ENCODE data around the gene NEUROD2. TPM values are rescaled to one million over a fixed set of nuclear protein-coding genes. Genes with fewer than 3 reads are reported as not detected.

Gene NEUROD2
- total and polyA plus RNA-seq, 7 experiments from 2014 or later: not detected

DNA sequence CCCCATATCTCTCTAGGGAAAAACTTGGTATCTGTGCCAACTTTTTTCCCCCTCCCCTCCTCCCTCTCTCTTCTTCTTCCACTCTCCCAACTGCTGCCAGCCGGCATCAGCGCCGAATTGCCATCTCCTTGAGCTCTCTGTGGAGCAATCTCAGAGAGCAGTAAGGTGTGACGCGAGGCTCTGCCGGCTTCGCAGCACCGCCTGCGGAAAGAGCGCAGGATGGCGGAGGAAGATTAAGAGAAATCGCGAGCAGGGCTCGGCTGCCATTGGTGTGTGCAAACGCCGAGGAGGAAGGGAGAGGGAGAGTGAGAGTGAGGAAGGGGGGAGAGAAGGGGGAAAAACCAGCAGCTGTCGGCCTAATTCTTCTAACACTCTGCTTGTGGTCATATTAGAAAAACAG is 44.2 kb downstream of the NEUROD2 start:
- H3K4me3 Mint-ChIP-seq: no peak overlapping the region
- H3K9me3 Mint-ChIP-seq: no peaks in the 10 kb centered on the region
- Histone ChIP-seq H3K9me3 (ENCODE audit: control insufficient read depth in 2 of 3, low read length in 3 of 3) (no peaks in the 10 kb centered on the region), H3K4me3 (ENCODE audit: low read length) (no peak overlapping the region), H3K4me1 (ENCODE audit: control insufficient read depth in 2 of 2, insufficient read depth in 2 of 2, low read length in 2 of 2) (no peaks in the 10 kb centered on the region), H3K27me3 (ENCODE audit: control insufficient read depth in 2 of 2, insufficient read depth in 2 of 2, low read length in 2 of 2) (no peaks in the 10 kb centered on the region), H3K36me3 (ENCODE audit: control insufficient read depth in 2 of 3, insufficient read depth in 3 of 3, low read length in 3 of 3) (peaks cover 0 to 67% (median 0%) of the 10 kb centered on the region in 3 experiments), H3K27ac (ENCODE audit: low read depth, low read length) (no peak overlapping the region)
- H3K36me3 Mint-ChIP-seq: peaks cover 13 to 71% (median 39%) of the 10 kb centered on the region in 5 donors
- CTCF ChIA-PET: no interaction called here
- no peak for ATAC-seq
- POLR2A ChIA-PET: no interaction called here
- H3K4me1 Mint-ChIP-seq: no peaks in the 10 kb centered on the region
- no peak for DNase-seq
- intact Hi-C loops (cut with micrococcal nuclease): no loop called here
- no peak overlapping the region for H3K27ac Mint-ChIP-seq
- H3K27me3 Mint-ChIP-seq: no peaks in the 10 kb centered on the region

DNA sequence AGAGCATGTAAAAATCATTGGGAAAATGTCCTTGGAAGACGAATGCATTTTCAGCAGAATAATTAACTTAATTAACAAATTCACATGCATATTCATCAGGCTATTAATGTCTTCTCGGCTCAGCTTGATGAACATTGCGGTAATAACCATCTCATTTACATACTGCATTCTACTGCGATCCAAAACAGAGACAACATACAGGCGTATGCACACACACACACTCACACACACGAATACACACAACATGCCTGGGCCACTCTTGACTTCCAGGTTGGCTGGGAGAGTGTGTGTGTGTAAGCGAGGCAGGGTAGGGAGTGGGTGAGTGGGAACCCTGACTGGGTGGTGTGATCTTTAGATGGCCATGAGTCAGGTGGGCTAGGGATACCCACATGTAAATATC is 44.7 kb downstream of the NEUROD2 start:
- Histone ChIP-seq H3K4me3 (ENCODE audit: low read length) (no peak overlapping the region), H3K9me3 (ENCODE audit: control insufficient read depth in 2 of 3, low read length in 3 of 3) (no peaks in the 10 kb centered on the region), H3K36me3 (ENCODE audit: control insufficient read depth in 2 of 3, insufficient read depth in 3 of 3, low read length in 3 of 3) (peaks cover 0 to 65% (median 3%) of the 10 kb centered on the region in 3 experiments), H3K27ac (ENCODE audit: low read depth, low read length) (no peak overlapping the region), H3K27me3 (ENCODE audit: control insufficient read depth in 2 of 2, insufficient read depth in 2 of 2, low read length in 2 of 2) (no peaks in the 10 kb centered on the region), H3K4me1 (ENCODE audit: control insufficient read depth in 2 of 2, insufficient read depth in 2 of 2, low read length in 2 of 2) (no peaks in the 10 kb centered on the region)
- ChIA-PET CTCF (no interaction called here), POLR2A (no interaction called here)
- ATAC-seq (no peak), DNase-seq (no peak)
- Mint-ChIP-seq H3K4me3 (no peak overlapping the region), H3K9me3 (no peaks in the 10 kb centered on the region), H3K4me1 (no peaks in the 10 kb centered on the region), H3K27me3 (no peaks in the 10 kb centered on the region), H3K36me3 (peaks cover 12 to 69% (median 34%) of the 10 kb centered on the region in 5 donors), H3K27ac (no peak overlapping the region)
- intact Hi-C loops (cut with micrococcal nuclease): no loop called here

DNA sequence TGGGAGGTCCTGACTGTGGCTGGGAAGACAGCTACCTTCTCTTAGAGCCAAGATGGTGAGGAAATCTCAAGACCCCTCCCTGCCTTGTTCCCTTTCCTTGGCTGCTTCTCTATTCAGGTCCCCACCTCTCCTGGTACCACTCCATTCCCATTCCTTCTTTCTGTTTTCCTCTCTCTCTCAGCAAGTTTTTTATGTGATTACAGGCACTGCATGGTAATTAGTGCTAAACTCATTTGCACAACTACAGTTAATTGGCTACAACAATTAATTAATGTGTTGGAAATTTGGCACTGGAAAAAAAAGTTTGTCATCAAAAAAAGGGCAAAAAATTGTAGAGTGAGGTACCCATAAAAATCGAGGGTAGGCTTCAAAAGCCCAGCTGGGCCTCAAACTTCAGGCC is 45.3 kb downstream of the NEUROD2 start:
- H3K9me3 Mint-ChIP-seq: no peaks in the 10 kb centered on the region
- H3K27me3 Mint-ChIP-seq: no peaks in the 10 kb centered on the region
- no peaks in the 10 kb centered on the region for H3K27me3 ChIP-seq (ENCODE audit: control insufficient read depth in 2 of 2, insufficient read depth in 2 of 2, low read length in 2 of 2)
- H3K36me3 ChIP-seq (ENCODE audit: control insufficient read depth in 2 of 3, insufficient read depth in 3 of 3, low read length in 3 of 3): peaks cover 0 to 65% (median 9%) of the 10 kb centered on the region in 3 experiments
- no peak overlapping the region for H3K27ac ChIP-seq (ENCODE audit: low read depth, low read length)
- no peak overlapping the region for H3K27ac Mint-ChIP-seq
- DNase-seq: no peak
- intact Hi-C loops (cut with micrococcal nuclease): no loop called here
- ChIA-PET POLR2A (no interaction called here), CTCF (no interaction called here)
- H3K4me3 Mint-ChIP-seq: no peak overlapping the region
- H3K36me3 Mint-ChIP-seq: peaks cover 12 to 69% (median 32%) of the 10 kb centered on the region in 5 donors
- no peaks in the 10 kb centered on the region for H3K4me1 ChIP-seq (ENCODE audit: control insufficient read depth in 2 of 2, insufficient read depth in 2 of 2, low read length in 2 of 2)
- no peak overlapping the region for H3K4me3 ChIP-seq (ENCODE audit: low read length)
- H3K9me3 ChIP-seq (ENCODE audit: control insufficient read depth in 2 of 3, low read length in 3 of 3): no peaks in the 10 kb centered on the region
- no peaks in the 10 kb centered on the region for H3K4me1 Mint-ChIP-seq
- ATAC-seq: no peak

DNA sequence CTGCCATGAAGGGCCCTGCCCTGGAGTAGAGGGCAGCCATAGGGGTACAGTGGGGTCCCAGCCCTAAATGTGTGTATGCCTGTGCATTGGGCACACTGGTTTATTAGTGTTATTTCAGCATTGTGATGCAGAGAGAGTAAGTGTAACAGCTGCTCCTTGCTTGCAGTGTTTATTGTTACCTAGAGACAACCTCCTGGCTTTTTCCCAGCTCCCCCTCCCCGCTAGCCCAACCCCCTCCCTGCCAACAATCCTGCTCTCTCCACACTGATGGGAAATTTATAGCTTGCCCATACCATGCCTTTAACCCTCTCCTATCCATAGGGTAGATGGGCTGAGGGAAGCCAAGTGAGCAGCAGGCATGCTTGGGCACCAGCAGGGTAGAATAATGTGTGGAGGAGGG is 51.3 kb downstream of the NEUROD2 start:
- intact Hi-C loops (cut with micrococcal nuclease): no loop called here
- Histone ChIP-seq H3K9me3 (ENCODE audit: control insufficient read depth in 2 of 3, low read length in 3 of 3) (no peaks in the 10 kb centered on the region), H3K27me3 (ENCODE audit: control insufficient read depth in 2 of 2, insufficient read depth in 2 of 2, low read length in 2 of 2) (no peaks in the 10 kb centered on the region), H3K4me3 (ENCODE audit: low read length) (no peak overlapping the region), H3K4me1 (ENCODE audit: control insufficient read depth in 2 of 2, insufficient read depth in 2 of 2, low read length in 2 of 2) (no peaks in the 10 kb centered on the region), H3K27ac (ENCODE audit: low read depth, low read length) (no peak overlapping the region), H3K36me3 (ENCODE audit: control insufficient read depth in 2 of 3, insufficient read depth in 3 of 3, low read length in 3 of 3) (peaks cover 5 to 72% (median 12%) of the 10 kb centered on the region in 3 experiments)
- Mint-ChIP-seq H3K27me3 (no peaks in the 10 kb centered on the region), H3K36me3 (peaks cover 16 to 74% (median 39%) of the 10 kb centered on the region in 5 donors), H3K4me1 (peaks cover 0 to 5% (median 0%) of the 10 kb centered on the region in 7 donors), H3K27ac (no peak overlapping the region), H3K9me3 (no peaks in the 10 kb centered on the region), H3K4me3 (no peak overlapping the region)
- ATAC-seq (no peak), DNase-seq (no peak)
- CTCF ChIA-PET: no interaction called here
- POLR2A ChIA-PET: interaction anchor here (0.8 kb wide), 1 partner anchor 58 kb away, joined by 3 read pairs; no protein-coding TSS in a partner anchor

DNA sequence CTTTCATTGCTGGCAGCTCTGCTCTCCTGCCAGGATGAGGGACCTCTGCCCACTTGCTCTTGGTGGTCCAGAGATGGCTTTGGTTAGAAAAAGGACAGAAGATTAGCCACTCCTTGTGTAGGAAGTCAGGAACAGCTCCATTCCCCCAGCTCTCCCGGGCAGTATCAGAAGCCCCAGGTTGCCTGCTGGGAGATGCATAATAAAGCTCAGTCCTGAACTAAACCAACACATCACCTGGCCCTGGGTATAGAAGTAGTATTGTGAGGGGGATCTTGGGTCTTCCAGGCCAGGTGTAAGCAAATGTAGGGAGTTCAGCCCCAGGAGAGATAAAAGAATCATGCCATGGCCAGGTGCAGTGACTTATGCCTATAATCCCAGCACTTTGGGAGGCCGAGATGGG is 52.4 kb downstream of the NEUROD2 start:
- Histone ChIP-seq H3K27me3 (ENCODE audit: control insufficient read depth in 2 of 2, insufficient read depth in 2 of 2, low read length in 2 of 2) (no peaks in the 10 kb centered on the region), H3K4me3 (ENCODE audit: low read length) (no peak overlapping the region), H3K27ac (ENCODE audit: low read depth, low read length) (no peak overlapping the region), H3K36me3 (ENCODE audit: control insufficient read depth in 2 of 3, insufficient read depth in 3 of 3, low read length in 3 of 3) (peaks cover 5 to 72% (median 12%) of the 10 kb centered on the region in 3 experiments), H3K4me1 (ENCODE audit: control insufficient read depth in 2 of 2, insufficient read depth in 2 of 2, low read length in 2 of 2) (no peaks in the 10 kb centered on the region), H3K9me3 (ENCODE audit: control insufficient read depth in 2 of 3, low read length in 3 of 3) (no peaks in the 10 kb centered on the region)
- Mint-ChIP-seq H3K36me3 (peaks cover 16 to 75% (median 43%) of the 10 kb centered on the region in 5 donors), H3K4me1 (peaks cover 0 to 5% (median 0%) of the 10 kb centered on the region in 7 donors), H3K9me3 (no peaks in the 10 kb centered on the region), H3K4me3 (no peak overlapping the region), H3K27me3 (no peaks in the 10 kb centered on the region), H3K27ac (no peak overlapping the region)
- ATAC-seq (no peak), DNase-seq (no peak)
- POLR2A ChIA-PET: no interaction called here
- intact Hi-C loops (cut with micrococcal nuclease): no loop called here
- CTCF ChIA-PET: interaction anchor here (0.6 to 0.8 kb wide), 2 partner anchors 8 to 67 kb away, joined by 3 to 4 read pairs; no protein-coding TSS in a partner anchor

Other genes starting within 250 kb of the NEUROD2 start
- gene FBXL20, start 206.3 kb downstream of the NEUROD2 start, total RNA-seq: 10 to 100 TPM; 17.6 to 35.0 (median 26.1) TPM
- 1 to 10 TPM; 3.8 to 4.5 TPM for gene FBXL20, start 206.3 kb downstream of the NEUROD2 start, polyA plus RNA-seq
- gene MED1, start 156.7 kb downstream of the NEUROD2 start, total RNA-seq: 10 to 100 TPM; 37.3 to 61.5 (median 56.0) TPM
- gene MED1, start 156.7 kb downstream of the NEUROD2 start, polyA plus RNA-seq: 10 to 100 TPM; 20.6 to 27.6 TPM
- gene CDK12, start 146.4 kb downstream of the NEUROD2 start, total RNA-seq: 100 to 1,000 TPM in 4 of 5 experiments, 10 to 100 TPM in 1; 94.9 to 118 (median 112) TPM
- 1 to 10 TPM; 3.6 to 6.2 TPM for gene CDK12, start 146.4 kb downstream of the NEUROD2 start, polyA plus RNA-seq
- not detected for gene PPP1R1B, start 19.0 kb upstream of the NEUROD2 start, total RNA-seq
- gene PPP1R1B, start 19.0 kb upstream of the NEUROD2 start, polyA plus RNA-seq: not detected
- 100 to 1,000 TPM in 2 of 5 experiments, 10 to 100 TPM in 3; 69.8 to 143 (median 99.3) TPM for gene STARD3, start 29.2 kb upstream of the NEUROD2 start, total RNA-seq
- gene STARD3, start 29.2 kb upstream of the NEUROD2 start, polyA plus RNA-seq: 10 to 100 TPM; 46.7 to 56.9 TPM
- 10 to 100 TPM in 1 of 5 experiments, 1 to 10 TPM in 4; 1.7 to 10.5 (median 4.6) TPM for gene TCAP, start 57.4 kb upstream of the NEUROD2 start, total RNA-seq
- gene TCAP, start 57.4 kb upstream of the NEUROD2 start, polyA plus RNA-seq: under 1 TPM in 1 of 2 donors, not detected in 1; 0.12 TPM
- gene PNMT, start 60.5 kb upstream of the NEUROD2 start, total RNA-seq: under 1 TPM in 4 of 5 experiments, not detected in 1; 0.42 to 0.89 (median 0.50) TPM
- gene PNMT, start 60.5 kb upstream of the NEUROD2 start, polyA plus RNA-seq: under 1 TPM; 0.36 to 0.48 TPM
- gene PGAP3, start 80.1 kb upstream of the NEUROD2 start, total RNA-seq: 10 to 100 TPM; 26.3 to 39.9 (median 35.1) TPM
- gene PGAP3, start 80.1 kb upstream of the NEUROD2 start, polyA plus RNA-seq: 10 to 100 TPM; 13.3 to 20.7 TPM
- gene ERBB2, start 92.1 kb upstream of the NEUROD2 start, total RNA-seq: 10 to 100 TPM in 1 of 5 experiments, 1 to 10 TPM in 4; 3.6 to 10.5 (median 6.6) TPM
- gene ERBB2, start 92.1 kb upstream of the NEUROD2 start, polyA plus RNA-seq: 1 to 10 TPM in 1 of 2 donors, under 1 TPM in 1; 0.39 to 2.4 TPM
- 10 to 100 TPM; 28.7 to 40.1 (median 32.3) TPM for gene MIEN1, start 122.6 kb upstream of the NEUROD2 start, total RNA-seq
- gene MIEN1, start 122.6 kb upstream of the NEUROD2 start, polyA plus RNA-seq: 10 to 100 TPM; 73.5 to 74.3 TPM
- under 1 TPM in 1 of 5 experiments, not detected in 4; 0.99 TPM for gene GRB7, start 130.0 kb upstream of the NEUROD2 start, total RNA-seq
- gene GRB7, start 130.0 kb upstream of the NEUROD2 start, polyA plus RNA-seq: not detected

Data from naive thymus-derived CD4-positive, alpha-beta T cell (primary cell).